ENCODE measurements around the gene SMIM3.

GRCh38 chr5:150765799-150766169 lies 12.8 kb upstream of the SMIM3 start:
- no peak for TF ChIP-seq CTCF (conservative IDR thresholded peaks at IDR 0.05; ENCODE audit: low read length)
- TF ChIP-seq EZH2phosphoT487 (IDR thresholded peaks at IDR 0.05; ENCODE audit: borderline replicate concordance, low read depth, low read length): no peak

Data from OCI-LY7 (cell line).